Endothelial cell of umbilical vein (primary cell): ENCODE results near the gene CD40. TPM values are rescaled to one million over a fixed set of nuclear protein-coding genes. Genes with fewer than 3 reads are reported as not detected.

Experiments
- Bru-seq: library from RNA; stranded (reverse); fragments of 400-500 nt; gene quantifications from one replicate; lab custom pipeline; 2021; lab: Mats Ljungman, UMichigan
- BruChase-seq, 2 experiments: library from RNA; stranded (reverse); fragments of 400-500 nt; gene quantifications; one replicate each; lab custom pipeline; 2021; lab: Mats Ljungman, UMichigan
- BruUV-seq: library from RNA; stranded (reverse); fragments of 400-500 nt; replicated peaks from 2 replicates; lab custom pipeline; 2021; lab: Mats Ljungman, UMichigan
- CTCF ChIA-PET: fragments of 300-600, 350-600 bp; sonication (Branson Sonifier 250); formaldehyde crosslinking; loops from one replicate; lab custom pipeline; 2021; ENCODE audit warnings: antibody characterized with exemption, inconsistent platforms; lab: Charles Lee
- POLR2A ChIA-PET: fragments of 300-600, 350-600 bp; sonication (Branson Sonifier 250); formaldehyde crosslinking; loops from one replicate; lab custom pipeline; 2021; ENCODE audit warnings: antibody characterized with exemption, inconsistent platforms; lab: Charles Lee
- DNase-seq: peaks from one replicate; pipeline ENCODE4 v3.0.0-alpha.2; 2011; ENCODE audit warnings: low read depth, low spot score
- FAIRE-seq: peaks from 2 replicates; lab custom pipeline; 2011; peaks lifted over from hg19 to GRCh38; lab: Jason Lieb, UNC
- H2AFZ ChIP-seq: 2 replicates; pipeline ENCODE4 v1.6.0; 2012; ENCODE audit warnings: low read depth, low read length, control low read depth, inconsistent platforms
- H3K27ac ChIP-seq: 2 replicates; pipeline ENCODE4 v1.5.1; 2011; ENCODE audit warnings: low read depth, mild to moderate bottlenecking, control low read depth, low read length, moderate library complexity; ENCODE audit not compliant: insufficient read depth
- H3K27me3 ChIP-seq, 2 experiments: 2 replicates each; pipeline versions ENCODE4 v1.6.0 to v1.6.1; 2011; ENCODE audit warnings: low read length in 2 of 2, mixed read lengths in 1 of 2; ENCODE audit not compliant: control insufficient read depth in 2 of 2, insufficient read depth in 2 of 2
- H3K36me3 ChIP-seq, 2 experiments: 2 replicates in 1 of 2; 3 replicates in 1 of 2; pipeline ENCODE4 v1.5.1; 2011; ENCODE audit warnings: low read length in 2 of 2, mild to moderate bottlenecking in 1 of 2, moderate library complexity in 1 of 2; ENCODE audit not compliant: control insufficient read depth in 2 of 2, insufficient read depth in 2 of 2; ENCODE audit errors: extremely low read depth in 1 of 2
- H3K4me1 ChIP-seq: 3 replicates; pipeline ENCODE4 v1.5.1; 2011; ENCODE audit warnings: mild to moderate bottlenecking, low read length; ENCODE audit not compliant: control insufficient read depth, insufficient read depth; ENCODE audit errors: extremely low read depth
- H3K4me2 ChIP-seq: 2 replicates; pipeline ENCODE4 v1.6.1; 2011; ENCODE audit warnings: low read length, control low read depth, mixed read lengths; ENCODE audit not compliant: insufficient read depth
- H3K4me3 ChIP-seq, 3 experiments: fragments of 200-600 bp in 1 of 3; sonication (generic), shearing (Covaris generic) in 1 of 3; replicated peaks in 1 of 3; 2 replicates each; pipeline ENCODE4 v1.5.1; 2011 to 2016; ENCODE audit warnings: control low read depth in 3 of 3, low read length in 3 of 3, mild to moderate bottlenecking in 2 of 3, inconsistent platforms in 1 of 3, low read depth in 1 of 3, moderate library complexity in 1 of 3; ENCODE audit not compliant: insufficient read depth in 1 of 3
- H3K79me2 ChIP-seq: 2 replicates; pipeline ENCODE4 v1.6.0; 2012; ENCODE audit warnings: low read length, inconsistent platforms; ENCODE audit not compliant: control insufficient read depth, insufficient read depth
- H3K9ac ChIP-seq: replicated peaks from 2 replicates; pipeline ENCODE3; 2011; ENCODE audit warnings: low read length, control low read depth; ENCODE audit not compliant: insufficient read depth; ENCODE audit errors: extremely low read depth
- H3K9me1 ChIP-seq: replicated peaks from 3 replicates; pipeline ENCODE4 v1.6.0; 2011; ENCODE audit warnings: mild to moderate bottlenecking, low read length; ENCODE audit not compliant: control insufficient read depth, insufficient read depth; ENCODE audit errors: extremely low read depth
- H3K9me3 ChIP-seq: replicated peaks from 2 replicates; pipeline ENCODE4 v1.5.1; 2012; ENCODE audit warnings: low read length, inconsistent platforms; ENCODE audit not compliant: control insufficient read depth, insufficient read depth
- H4K20me1 ChIP-seq: replicated peaks from 2 replicates; pipeline ENCODE3; 2011; ENCODE audit warnings: mild to moderate bottlenecking, low read length; ENCODE audit not compliant: control insufficient read depth, insufficient read depth; ENCODE audit errors: extremely low read depth
- FOS ChIP-seq: IDR thresholded peaks from 2 replicates; pipeline ENCODE4 v1.6.1; 2011; ENCODE audit warnings: mild to moderate bottlenecking, low read length, moderate library complexity, borderline replicate concordance; ENCODE audit not compliant: insufficient read depth
- POLR2A ChIP-seq: IDR thresholded peaks from 2 replicates; pipeline ENCODE4 v1.6.1; 2012; ENCODE audit warnings: low read depth, mild to moderate bottlenecking, control low read depth, low read length
- POLR2AphosphoS5 ChIP-seq: IDR thresholded peaks from 2 replicates; pipeline ENCODE4 v1.6.1; 2012; ENCODE audit warnings: low read depth, mild to moderate bottlenecking, control low read depth, low read length, moderate library complexity; ENCODE audit not compliant: insufficient read depth
- dilution Hi-C: fragments of 300-500 bp; cut with MboI; formaldehyde crosslinking; loops from one replicate; pipeline ENCODE4 v1.15.0; 2019; ENCODE audit warnings: low sequenced_read_pairs; ENCODE audit not compliant: extremely low pct_ligation_motif_present
- intact Hi-C: fragments of 100-400 bp; cut with micrococcal nuclease; formaldehyde crosslinking; loops from one replicate; pipeline ENCODE4 v1.10.0; 2022
- long read RNA-seq: library from polyadenylated mRNA; stranded (forward); transcript quantifications from one replicate; pipeline ENCODE4 v2.0.0, GENCODE V29; 2021
- polyA minus RNA-seq, 3 experiments: library from RNA; depleted of rRNA, polyadenylated mRNA; stranded (reverse); fragments of >200 nt; gene quantifications; 1 replicate in 1 of 3; 2 replicates in 2 of 3; pipeline ENCODE4 v1.2.3, GENCODE V29; 2011
- polyA plus RNA-seq, 4 experiments: library from polyadenylated mRNA; depleted of rRNA in 3 of 4; stranded (reverse) in 3 of 4; unstranded in 1 of 4; fragments of >200 nt; gene quantifications; 2 replicates each; pipeline versions ENCODE4 v1.2.1 to v1.2.3, GENCODE V29; 2011 to 2012; ENCODE audit warnings: missing spikeins in 1 of 4
- total RNA-seq: library from RNA; stranded (reverse); gene quantifications from 2 replicates; pipeline ENCODE4 v1.2.3, GENCODE V29; 2021

The CD40 gene
- 33.1 and 36.6 TPM in 2 replicates for total RNA-seq
- polyA plus RNA-seq: 38.3 and 43.9 TPM in 2 replicates
- 34.1 and 37.7 TPM in 2 replicates for polyA plus RNA-seq (2011; cell fraction: cytosol; rRNA removed)
- polyA plus RNA-seq (2011; cell fraction: nucleus; rRNA removed): 38.1 and 44.2 TPM in 2 replicates
- 18.3 and 22.6 TPM in 2 replicates for polyA plus RNA-seq (2012)
- 22.8 and 25.0 TPM in 2 replicates for polyA minus RNA-seq
- not detected for polyA minus RNA-seq (2011; cell fraction: cytosol; rRNA and poly(A)+ RNA removed)
- polyA minus RNA-seq (2011; cell fraction: nucleus; rRNA and poly(A)+ RNA removed): 9.6 and 9.7 TPM in 2 replicates
- Bru-seq, nascent RNA: percentile 72 among the genes with signal in this experiment
- percentile 66 among the genes with signal in this experiment for BruChase-seq, experiment 1, labeled RNA remaining after a 6-hour chase
- BruChase-seq, experiment 2, labeled RNA remaining after a 2-hour chase: percentile 71 among the genes with signal in this experiment
- long read RNA-seq, transcript CD40-202 (9 exons, 1,729 nt): major isoform, 84 of 132 reads
- long read RNA-seq, transcript CD40-201 (8 exons, 1,623 nt): minor isoform, 7 of 132 reads
- long read RNA-seq, transcript CD40-204 (8 exons, 822 nt): minor isoform, 6 of 132 reads
- long read RNA-seq, partial matches to known transcripts: 6 of 132 reads
- long read RNA-seq, other reads (novel, unspliced or antisense): 29 of 132 reads

- no peak within 1 kb of the TSS for H3K9ac ChIP-seq
- intact Hi-C loops (loop anchor here (2.0 kb wide), 1 partner anchor 27 kb away; no protein-coding TSS in a partner anchor), dilution Hi-C loops (no loop called here)
- peak; percentile 87 for FAIRE-seq
- peaks cover 0 to 5% of the 10 kb centered on the region in 2 experiments for H3K36me3 ChIP-seq
- H3K4me1 ChIP-seq: peaks cover 28% of the 10 kb centered on the region
- H2AFZ ChIP-seq: peak within 1 kb of the TSS; percentile 86
- peak; percentile 84 for DNase-seq
- peaks cover 2 to 8% of the 10 kb centered on the region in 2 experiments for H3K27me3 ChIP-seq
- TF ChIP-seq FOS (no peak), POLR2AphosphoS5 (peak; percentile 71), POLR2A (peak; percentile 89)
- peak within 1 kb of the TSS; percentile 46 for H3K4me2 ChIP-seq
- no peak within 1 kb of the TSS for H3K27ac ChIP-seq
- H3K9me1 ChIP-seq: no peaks in the 10 kb centered on the region
- no peaks in the 10 kb centered on the region for H4K20me1 ChIP-seq
- ChIA-PET POLR2A (no interaction called here), CTCF (interaction anchor here (0.8 to 2.1 kb wide), 3 partner anchors 10 to 15 kb away, joined by 4 to 9 read pairs (median 8); no protein-coding TSS in a partner anchor)
- no peaks in the 10 kb centered on the region for H3K9me3 ChIP-seq
- H3K79me2 ChIP-seq: no peaks in the 10 kb centered on the region
- no TSS peak for BruUV-seq
- peak within 1 kb of the TSS in 2 of 3 experiments; percentile 9 to 54 for H3K4me3 ChIP-seq
Observed at GRCh38 chr20:46117704-46118467, at the start of gene CD40. Gene CD40, plus strand, starts transcription at chr20:46118314. Its CDS starts 30 bp downstream, at chr20:46118344.
